Stimulated activated CD4-positive, alpha-beta T cell treated with anti-CD3 and anti-CD28 coated beads, Interleukin-12 subunit alpha, Interleukin-12 subunit beta, amount 100 ng/mL, for 48 hours (primary cell): Measurements from ENCODE around the gene ERFL.

Experiments used
- DNase-seq, 3 donors: peaks; one replicate each; pipeline ENCODE4 v3.0.0-alpha.2; 2020; ENCODE audit warnings: low read depth in 2 of 3, low spot score in 1 of 3

ERFL gene

GRCh38 chr19:41898235-41898634, 30.0 kb downstream of the ERFL start:
- DNase-seq, result no peak

- DNase-seq, result no peak
These were observed 30.4 kb downstream of the ERFL start for GRCh38 chr19:41897820-41898219.

GRCh38 chr19:41897181-41897580, 31.1 kb downstream of the ERFL start:
- DNase-seq, result no peak

- no peak for DNase-seq
These were observed 31.7 kb downstream of the ERFL start for GRCh38 chr19:41896581-41896942.

GRCh38 chr19:41895745-41896580, 32.3 kb downstream of the ERFL start:
- DNase-seq, result no peak

- DNase-seq, result no peak
These were observed 33.9 kb downstream of the ERFL start for GRCh38 chr19:41894350-41894749.

- no peak for DNase-seq
These were observed 34.4 kb downstream of the ERFL start for GRCh38 chr19:41893899-41894298.

- DNase-seq, result no peak
These were observed 35.9 kb downstream of the ERFL start for GRCh38 chr19:41892173-41892902.

GRCh38 chr19:41890936-41891335, 37.3 kb downstream of the ERFL start:
- DNase-seq, result no peak

- no peak for DNase-seq
These were observed 38.4 kb downstream of the ERFL start for GRCh38 chr19:41889896-41890295.

- DNase-seq, result no peak
These were observed 39.3 kb downstream of the ERFL start for GRCh38 chr19:41888926-41889325.

- DNase-seq, result peak; percentile 75 to 81 (median 78)
These were observed 40.4 kb downstream of the ERFL start for GRCh38 chr19:41887711-41888382.

GRCh38 chr19:41886761-41887710, 41.2 kb downstream of the ERFL start:
- peak in 2 of 3 donors; percentile 46 to 54 for DNase-seq

GRCh38 chr19:41883821-41884733, 44.2 kb downstream of the ERFL start:
- peak; percentile 82 to 87 (median 87) for DNase-seq

GRCh38 chr19:41883463-41883820, 44.8 kb downstream of the ERFL start:
- DNase-seq, result no peak

- DNase-seq, result peak in 1 of 3 donors; percentile 59
These were observed 45.4 kb downstream of the ERFL start, which contains the start of gene ARHGEF1 for GRCh38 chr19:41882568-41883462. Gene ARHGEF1, plus strand, starts transcription at chr19:41883184. Its CDS starts 4,899 bp downstream, at chr19:41888083.

GRCh38 chr19:41880329-41880708, 47.9 kb downstream of the ERFL start:
- DNase-seq, result no peak

- no peak for DNase-seq
These were observed 48.5 kb downstream of the ERFL start for GRCh38 chr19:41879670-41880328.
